Myocyte (in vitro differentiated cells): ENCODE measurements around the gene CIRBP. TPM values are rescaled to one million over a fixed set of nuclear protein-coding genes. Genes with fewer than 3 reads are reported as not detected.

ENCODE experiments used
- total RNA-seq: library from RNA; depleted of rRNA; stranded (reverse); fragments of >200 nt; gene quantifications from 2 replicates; pipeline ENCODE4 v1.2.3, GENCODE V29; 2014

The CIRBP gene
- total RNA-seq, 1 donor from 2014 or later = 497 TPM

Other genes starting within 250 kb of the CIRBP start
- 182 and 198 TPM in 2 replicates for gene TMEM259, start 248.2 kb upstream of the CIRBP start, total RNA-seq
- gene RNU6-2, start 247.8 kb upstream of the CIRBP start, total RNA-seq = not detected in 2 replicates
- gene CNN2, start 242.7 kb upstream of the CIRBP start, total RNA-seq = 88.1 and 92.4 TPM in 2 replicates
- 41.9 and 43.0 TPM in 2 replicates for gene ABCA7, start 229.2 kb upstream of the CIRBP start, total RNA-seq
- gene ARHGAP45, start 202.2 kb upstream of the CIRBP start, total RNA-seq = 0.21 and 0.68 TPM in 2 replicates
- gene POLR2E, start 174.0 kb upstream of the CIRBP start, total RNA-seq = 213 and 240 TPM in 2 replicates
- 475 and 493 TPM in 2 replicates for gene GPX4, start 165.3 kb upstream of the CIRBP start, total RNA-seq
- gene SBNO2, start 95.1 kb upstream of the CIRBP start, total RNA-seq = 23.3 and 25.0 TPM in 2 replicates
- 86.3 and 94.9 TPM in 2 replicates for gene STK11, start 63.6 kb upstream of the CIRBP start, total RNA-seq
- gene CBARP, start 31.3 kb upstream of the CIRBP start, total RNA-seq = 4.0 and 4.8 TPM in 2 replicates
- gene ATP5F1D, start 27.6 kb upstream of the CIRBP start, total RNA-seq = 46.5 and 61.9 TPM in 2 replicates
- gene MIDN, start 20.7 kb upstream of the CIRBP start, total RNA-seq = 17.2 and 30.6 TPM in 2 replicates
- 33.8 and 55.3 TPM in 2 replicates for gene FAM174C, start 6.2 kb downstream of the CIRBP start, total RNA-seq
- gene EFNA2, start 16.5 kb downstream of the CIRBP start, total RNA-seq = not detected in 2 replicates
- 104 and 124 TPM in 2 replicates for gene NDUFS7, start 114.6 kb downstream of the CIRBP start, total RNA-seq
- gene GAMT, start 132.2 kb downstream of the CIRBP start, total RNA-seq = 147 and 191 TPM in 2 replicates
- gene DAZAP1, start 138.3 kb downstream of the CIRBP start, total RNA-seq = 48.2 and 61.5 TPM in 2 replicates
- 1,600 and 2,923 TPM in 2 replicates for gene RPS15, start 169.1 kb downstream of the CIRBP start, total RNA-seq
- 0.53 and 1.9 TPM in 2 replicates for gene APC2, start 180.8 kb downstream of the CIRBP start, total RNA-seq
- gene C19orf25, start 209.9 kb downstream of the CIRBP start, total RNA-seq = 37.6 and 53.1 TPM in 2 replicates
- gene PCSK4, start 221.0 kb downstream of the CIRBP start, total RNA-seq = 7.1 and 8.5 TPM in 2 replicates
- 4.3 and 7.4 TPM in 2 replicates for gene REEP6, start 221.8 kb downstream of the CIRBP start, total RNA-seq
- gene ADAMTSL5, start 243.7 kb downstream of the CIRBP start, total RNA-seq = 9.7 and 9.8 TPM in 2 replicates